Right lobe of liver (tissue), 6 donors: ENCODE data around the gene MRC2. TPM values are rescaled to one million over a fixed set of nuclear protein-coding genes. Genes with fewer than 3 reads are reported as not detected.

Experiments used
- ATAC-seq, 4 donors: fragments of 200-7000 bp; cut with Tn5 transposase; one replicate each; pipeline ENCODE4 v1.9.1; 2020; ENCODE audit warnings: mild to moderate bottlenecking in 4 of 4, moderate library complexity in 4 of 4
- DNase-seq, 3 donors: peaks; one replicate each; pipeline ENCODE4 v3.0.0-alpha.2; 2020
- H3K27ac ChIP-seq, 3 donors: fragments of 200-600 bp; one replicate each; pipeline ENCODE4 v1.8.0; 2022
- H3K27me3 ChIP-seq, 2 donors: fragments of 200-600 bp; one replicate each; pipeline ENCODE4 v1.8.0; 2022
- H3K36me3 ChIP-seq, 4 donors: fragments of 200-600 bp; sonication (generic) in 1 of 4; one replicate each; pipeline versions ENCODE4 v1.5.1 to v1.8.0; 2017 to 2022; ENCODE audit warnings: control low read depth in 1 of 4
- H3K4me1 ChIP-seq, 4 donors: fragments of 200-600 bp; sonication (generic) in 1 of 4; one replicate each; pipeline versions ENCODE4 v1.5.1 to v1.8.0; 2017 to 2022; ENCODE audit warnings: control low read depth in 1 of 4
- H3K4me3 ChIP-seq, 3 donors: fragments of 200-600 bp; one replicate each; pipeline ENCODE4 v1.8.0; 2022
- H3K9me3 ChIP-seq, 4 donors: fragments of 200-600 bp; sonication (generic) in 1 of 4; one replicate each; pipeline versions ENCODE4 v1.5.1 to v1.8.0; 2017 to 2022; ENCODE audit warnings: control low read depth in 1 of 4
- POLR2A ChIP-seq: fragments of 450-650 bp; IDR thresholded peaks from one replicate; pipeline ENCODE4 v1.6.1; 2017; ENCODE audit warnings: antibody characterized with exemption, mild to moderate bottlenecking
- WGBS: methylation state at CpG from one replicate; pipeline ENCODE4 v1.1.6; 2018; ENCODE audit warnings: low coverage, low lambda C conversion rate; ENCODE audit not compliant: insufficient coverage; ENCODE audit errors: missing lambda C conversion rate; 5-methylcytosine and 5-hydroxymethylcytosine counted together
- intact Hi-C, 2 donors: fragments of 100-400 bp; cut with DNase I; formaldehyde crosslinking; loops; one replicate each; pipeline versions ENCODE4 v1.11.2 to v1.14.1; 2022
- total RNA-seq, 6 experiments: library from RNA; depleted of rRNA in 2 of 6; stranded (reverse); fragments of >200 nt in 2 of 6; fragmentation: NEBNext Ultra II Directional in 3 of 6; extraction: Animal tissue kit (Norgen Biotek cat#: 25700) in 3 of 6; gene quantifications; one replicate each; pipeline versions ENCODE4 v1.1.0 to v1.2.4, GENCODE V29; 2016 to 2023
- TF ChIP-seq, protein P1 (sequence below), 4 donors: fragments of 200-600 bp in 3 of 4; fragments of 450-650 bp in 1 of 4; IDR thresholded peaks; one replicate each; pipeline versions ENCODE4 v1.5.1 to v1.8.0; 2016 to 2022; ENCODE audit warnings: antibody characterized with exemption in 4 of 4, mild to moderate bottlenecking in 2 of 4
- donor health status: DM: no; HTN: yes; CAD: no.
- donor health status: DM: no; HTN: no; CAD: no.
- donor health status: DM: no; HTN: no; CAD: no.
- donor health status: DM: no; HTN: yes; CAD: no.
- donor health status: DM: no; HTN: yes; CAD: no.

Gene MRC2
- total RNA-seq, 6 experiments from 2014 or later: 1.7 to 7.4 (median 3.8) TPM

DNA sequence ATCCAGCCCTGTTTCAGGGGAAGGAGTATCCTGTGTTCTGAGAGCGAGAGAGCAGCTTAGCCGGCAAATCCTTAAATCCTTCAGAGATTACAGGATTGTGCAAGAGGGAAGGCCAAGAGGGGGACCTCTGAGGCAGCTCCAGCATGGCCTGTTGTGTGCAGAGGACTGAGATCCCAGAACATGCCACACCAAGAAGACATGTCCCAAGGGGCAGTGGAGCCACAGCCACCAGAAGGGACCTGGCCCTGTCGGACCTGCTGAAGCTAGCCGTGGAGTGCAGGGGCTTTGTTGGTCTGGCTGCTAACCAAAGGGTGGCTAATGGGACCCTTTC is 1.6 kb upstream of the MRC2 start:
- no peak overlapping the region for H3K4me3 ChIP-seq
- TF ChIP-seq, protein P1, sequence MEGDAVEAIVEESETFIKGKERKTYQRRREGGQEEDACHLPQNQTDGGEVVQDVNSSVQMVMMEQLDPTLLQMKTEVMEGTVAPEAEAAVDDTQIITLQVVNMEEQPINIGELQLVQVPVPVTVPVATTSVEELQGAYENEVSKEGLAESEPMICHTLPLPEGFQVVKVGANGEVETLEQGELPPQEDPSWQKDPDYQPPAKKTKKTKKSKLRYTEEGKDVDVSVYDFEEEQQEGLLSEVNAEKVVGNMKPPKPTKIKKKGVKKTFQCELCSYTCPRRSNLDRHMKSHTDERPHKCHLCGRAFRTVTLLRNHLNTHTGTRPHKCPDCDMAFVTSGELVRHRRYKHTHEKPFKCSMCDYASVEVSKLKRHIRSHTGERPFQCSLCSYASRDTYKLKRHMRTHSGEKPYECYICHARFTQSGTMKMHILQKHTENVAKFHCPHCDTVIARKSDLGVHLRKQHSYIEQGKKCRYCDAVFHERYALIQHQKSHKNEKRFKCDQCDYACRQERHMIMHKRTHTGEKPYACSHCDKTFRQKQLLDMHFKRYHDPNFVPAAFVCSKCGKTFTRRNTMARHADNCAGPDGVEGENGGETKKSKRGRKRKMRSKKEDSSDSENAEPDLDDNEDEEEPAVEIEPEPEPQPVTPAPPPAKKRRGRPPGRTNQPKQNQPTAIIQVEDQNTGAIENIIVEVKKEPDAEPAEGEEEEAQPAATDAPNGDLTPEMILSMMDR (IDR thresholded peaks at IDR 0.05): no peak
- TF ChIP-seq POLR2A: no peak
- WGBS: no CpG with 5 or more reads among the region's 4 CpGs
- H3K27ac ChIP-seq: no peak overlapping the region
- no peaks in the 10 kb centered on the region for H3K36me3 ChIP-seq
- peaks cover 0 to 10% (median 0%) of the 10 kb centered on the region in 4 donors for H3K4me1 ChIP-seq
- no peaks in the 10 kb centered on the region for H3K9me3 ChIP-seq
- no peak for ATAC-seq
- intact Hi-C loops: no loop called here
- no peaks in the 10 kb centered on the region for H3K27me3 ChIP-seq
- no peak for DNase-seq

DNA sequence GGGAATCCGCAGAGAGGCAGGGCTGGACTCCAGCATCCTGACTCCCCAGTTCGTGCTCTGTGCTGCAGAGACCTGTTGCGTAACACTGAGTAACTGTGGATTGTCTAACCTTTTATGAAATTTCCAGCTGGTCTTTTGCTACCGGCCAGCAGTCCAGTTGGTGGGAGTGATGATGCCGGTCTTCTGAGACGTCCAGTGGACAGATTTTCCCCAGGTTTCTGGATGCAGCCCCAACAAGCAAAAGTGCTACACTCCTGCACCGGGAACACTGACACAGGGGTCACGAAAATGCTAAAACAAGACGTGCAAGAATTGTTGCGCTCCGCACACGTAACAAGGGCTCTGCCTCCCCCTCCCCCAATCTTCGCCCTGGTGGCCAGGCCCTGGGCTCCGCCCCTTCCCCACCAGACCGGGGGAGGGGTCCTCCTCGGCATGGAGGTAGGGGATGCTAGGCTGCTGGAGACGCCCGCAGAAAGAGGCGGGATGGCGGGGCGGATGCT is 701 bp upstream of the MRC2 start:
- H3K27me3 ChIP-seq: no peaks in the 10 kb centered on the region
- no peaks in the 10 kb centered on the region for H3K9me3 ChIP-seq
- DNase-seq: no peak
- TF ChIP-seq POLR2A: no peak
- TF ChIP-seq, protein P1 (IDR thresholded peaks at IDR 0.05): no peak
- peak overlapping the region in 1 of 3 donors; percentile 22 for H3K27ac ChIP-seq
- intact Hi-C loops: no loop called here
- H3K4me3 ChIP-seq: peak overlapping the region; percentile 32 to 44 (median 39)
- peaks cover 0 to 10% (median 0%) of the 10 kb centered on the region in 4 donors for H3K4me1 ChIP-seq
- no peaks in the 10 kb centered on the region for H3K36me3 ChIP-seq
- ATAC-seq: peak in 3 of 4 donors; percentile 32 to 50 (median 42)
- WGBS: 9% methylated on average over 11 of the region's 21 CpGs

DNA sequence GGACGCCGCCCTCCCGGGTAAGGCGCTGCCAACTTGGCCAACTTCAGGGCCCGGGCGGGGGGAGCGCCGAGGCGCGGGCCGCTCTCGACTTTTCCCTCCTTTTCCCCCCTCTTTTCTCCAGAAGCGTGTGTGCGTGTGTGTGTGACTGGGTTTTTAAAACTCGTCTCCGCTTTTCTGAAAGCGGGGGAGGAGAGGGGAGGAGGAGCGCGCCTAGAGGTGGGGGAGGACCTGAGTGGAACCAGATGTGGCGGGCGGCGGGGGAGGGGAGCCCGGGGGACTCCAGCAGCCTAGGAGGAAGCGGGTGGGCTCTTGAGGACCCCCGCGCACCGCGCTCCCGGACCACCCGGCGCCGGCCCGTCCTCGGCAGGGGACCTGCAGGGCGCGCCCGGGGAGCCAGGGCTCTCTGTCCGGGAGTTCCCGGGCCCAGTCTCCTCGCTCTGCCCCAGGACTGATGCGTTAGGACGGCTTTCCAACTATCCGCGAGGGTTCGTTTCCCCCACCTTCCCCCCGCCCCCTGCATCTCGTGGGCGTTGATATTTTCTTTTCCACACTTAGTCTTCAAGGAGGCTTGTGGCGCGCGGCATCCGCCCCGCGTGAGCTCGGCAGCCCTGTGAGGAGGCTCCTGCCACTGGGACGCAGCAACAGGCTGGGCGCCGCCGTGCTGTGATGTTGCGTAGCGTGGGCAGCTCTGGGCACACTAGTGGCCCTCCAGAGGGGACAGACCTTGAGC is 599 bp downstream of the MRC2 start:
- no peaks in the 10 kb centered on the region for H3K27me3 ChIP-seq
- H3K9me3 ChIP-seq: no peaks in the 10 kb centered on the region
- TF ChIP-seq POLR2A: no peak
- WGBS: 3% methylated on average over 26 of the region's 61 CpGs
- H3K27ac ChIP-seq: peak overlapping the region in 1 of 3 donors; percentile 57
- intact Hi-C loops: no loop called here
- H3K36me3 ChIP-seq: no peaks in the 10 kb centered on the region
- H3K4me1 ChIP-seq: peaks cover 0 to 10% (median 0%) of the 10 kb centered on the region in 4 donors
- peak overlapping the region; percentile 32 to 44 (median 39) for H3K4me3 ChIP-seq
- ATAC-seq: peak in 2 of 4 donors; percentile 6 to 8
- no peak for DNase-seq

DNA sequence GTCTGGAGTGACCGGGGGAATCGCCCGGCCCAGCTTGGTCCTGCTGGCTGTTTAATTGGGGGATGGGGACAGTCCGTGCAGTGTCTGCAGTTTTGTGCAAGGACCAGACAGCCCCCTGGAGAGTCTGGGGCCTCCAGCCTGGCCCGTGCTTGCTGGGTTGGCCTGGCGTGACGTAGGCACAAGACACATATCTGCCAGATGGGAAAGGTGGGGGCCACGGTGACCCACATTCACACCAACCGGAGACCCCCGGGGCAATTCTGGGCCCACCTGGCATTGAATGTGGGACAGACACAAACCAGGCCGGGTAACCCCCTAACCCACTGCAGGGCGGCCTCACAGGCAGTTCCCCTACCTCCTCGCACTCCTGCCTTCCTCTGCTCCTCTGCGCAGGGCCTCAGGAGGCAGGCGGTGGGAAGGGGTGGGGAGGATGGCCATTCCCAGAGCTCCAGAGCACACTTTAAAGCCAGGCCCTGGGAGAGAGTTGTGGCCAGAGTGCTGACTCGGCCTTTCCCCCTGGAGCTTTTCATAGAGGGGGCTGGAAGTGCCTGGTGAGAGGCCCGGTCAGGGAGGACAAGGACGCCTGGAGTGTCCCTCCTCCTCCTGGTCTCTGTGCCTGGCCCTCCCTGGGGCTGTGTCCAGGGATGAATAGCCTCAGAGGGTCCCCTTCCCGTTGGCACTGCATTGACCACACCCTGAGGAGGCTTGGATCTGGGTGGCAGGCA is 1.5 kb downstream of the MRC2 start:
- no peak for DNase-seq
- no peak for ATAC-seq

More for the DNA sequence above, 1.5 kb downstream of the MRC2 start:
- no peaks in the 10 kb centered on the region for H3K27me3 ChIP-seq
- intact Hi-C loops: no loop called here
- peaks cover 0 to 10% (median 0%) of the 10 kb centered on the region in 4 donors for H3K4me1 ChIP-seq
- no peaks in the 10 kb centered on the region for H3K36me3 ChIP-seq
- 38% methylated on average over 5 of the region's 19 CpGs for WGBS
- TF ChIP-seq, protein P1 (IDR thresholded peaks at IDR 0.05): no peak
- no peak for TF ChIP-seq POLR2A
- no peaks in the 10 kb centered on the region for H3K9me3 ChIP-seq
- no peak overlapping the region for H3K4me3 ChIP-seq
- H3K27ac ChIP-seq: no peak overlapping the region
